Mucosa of descending colon (tissue), 3 donors: ENCODE results near the gene FBXL7. TPM values are rescaled to one million over a fixed set of nuclear protein-coding genes. Genes with fewer than 3 reads are reported as not detected.

ENCODE experiments used
- ATAC-seq: fragments of 200-7000 bp; cut with Tn5 transposase; one replicate; pipeline ENCODE4 v1.9.1; 2020; ENCODE audit warnings: mild to moderate bottlenecking, moderate library complexity
- DNase-seq, 3 donors: peaks; one replicate each; pipeline ENCODE4 v3.0.0-alpha.2; 2020
- H3K36me3 ChIP-seq: fragments of 200-600 bp; one replicate; pipeline ENCODE4 v1.8.0; 2021; ENCODE audit warnings: low read depth, mild to moderate bottlenecking
- H3K4me1 ChIP-seq: fragments of 200-600 bp; one replicate; pipeline ENCODE4 v1.8.0; 2021; ENCODE audit warnings: low read depth, mild to moderate bottlenecking
- H3K4me3 ChIP-seq: fragments of 200-600 bp; one replicate; pipeline ENCODE4 v1.8.0; 2021; ENCODE audit warnings: mild to moderate bottlenecking
- H3K9me3 ChIP-seq: fragments of 200-600 bp; one replicate; pipeline ENCODE4 v1.8.0; 2021; ENCODE audit warnings: mild to moderate bottlenecking
- intact Hi-C, 2 donors: fragments of 100-400 bp; cut with DNase I in 1 of 2; cut with micrococcal nuclease in 1 of 2; formaldehyde crosslinking; loops; one replicate each; pipeline versions ENCODE4 v1.11.0 to v1.11.1; 2022; cut with DNase I, micrococcal nuclease
- total RNA-seq, 3 donors: library from RNA; stranded (reverse); fragmentation: NEBNext Ultra II Directional in 2 of 3; extraction: Animal tissue kit (Norgen Biotek cat#: 25700) in 2 of 3; gene quantifications; one replicate each; pipeline versions ENCODE4 v1.2.1 to v1.2.4, GENCODE V29; 2021 to 2023
- TF ChIP-seq, protein P1 (sequence below): fragments of 200-600 bp; IDR thresholded peaks from one replicate; pipeline ENCODE4 v1.8.0; 2022; ENCODE audit warnings: antibody characterized with exemption, mild to moderate bottlenecking
- donor health status: DM: no; HTN: no; CAD: no; lungs with moderate emphysema.
- donor health status: DM: no; HTN: no; CAD: no.
- donor health status: DM: no; HTN: yes; CAD: no.

The FBXL7 gene
- total RNA-seq, 3 donors from 2014 or later = 1.6 to 21.4 (median 3.4) TPM

DNA sequence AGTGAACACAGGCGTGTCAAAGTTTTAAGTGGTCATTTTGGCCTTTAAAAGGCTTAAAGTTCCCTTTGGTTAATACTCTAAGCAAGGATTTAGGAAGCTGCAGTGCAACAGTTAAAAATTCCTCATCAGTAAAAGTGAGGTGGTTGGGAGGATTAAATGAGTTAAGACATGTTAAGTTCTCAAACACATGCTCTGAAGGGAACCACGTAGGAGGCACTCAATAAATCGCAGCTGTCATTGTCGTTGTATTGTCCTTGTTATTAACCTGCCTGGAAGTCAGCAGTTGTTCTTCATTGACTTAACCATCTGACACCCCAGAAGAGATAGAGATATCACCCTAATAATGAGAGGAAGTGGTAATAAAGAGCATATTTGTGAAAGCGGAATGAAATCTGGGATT is 432.1 kb downstream of the FBXL7 start:
- Histone ChIP-seq H3K4me1 (no peaks in the 10 kb centered on the region), H3K36me3 (no peaks in the 10 kb centered on the region), H3K4me3 (no peak overlapping the region), H3K9me3 (no peaks in the 10 kb centered on the region)
- TF ChIP-seq, protein P1, sequence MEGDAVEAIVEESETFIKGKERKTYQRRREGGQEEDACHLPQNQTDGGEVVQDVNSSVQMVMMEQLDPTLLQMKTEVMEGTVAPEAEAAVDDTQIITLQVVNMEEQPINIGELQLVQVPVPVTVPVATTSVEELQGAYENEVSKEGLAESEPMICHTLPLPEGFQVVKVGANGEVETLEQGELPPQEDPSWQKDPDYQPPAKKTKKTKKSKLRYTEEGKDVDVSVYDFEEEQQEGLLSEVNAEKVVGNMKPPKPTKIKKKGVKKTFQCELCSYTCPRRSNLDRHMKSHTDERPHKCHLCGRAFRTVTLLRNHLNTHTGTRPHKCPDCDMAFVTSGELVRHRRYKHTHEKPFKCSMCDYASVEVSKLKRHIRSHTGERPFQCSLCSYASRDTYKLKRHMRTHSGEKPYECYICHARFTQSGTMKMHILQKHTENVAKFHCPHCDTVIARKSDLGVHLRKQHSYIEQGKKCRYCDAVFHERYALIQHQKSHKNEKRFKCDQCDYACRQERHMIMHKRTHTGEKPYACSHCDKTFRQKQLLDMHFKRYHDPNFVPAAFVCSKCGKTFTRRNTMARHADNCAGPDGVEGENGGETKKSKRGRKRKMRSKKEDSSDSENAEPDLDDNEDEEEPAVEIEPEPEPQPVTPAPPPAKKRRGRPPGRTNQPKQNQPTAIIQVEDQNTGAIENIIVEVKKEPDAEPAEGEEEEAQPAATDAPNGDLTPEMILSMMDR = no peak
- ATAC-seq (no peak), DNase-seq (no peak)
- intact Hi-C loops = no loop called here

DNA sequence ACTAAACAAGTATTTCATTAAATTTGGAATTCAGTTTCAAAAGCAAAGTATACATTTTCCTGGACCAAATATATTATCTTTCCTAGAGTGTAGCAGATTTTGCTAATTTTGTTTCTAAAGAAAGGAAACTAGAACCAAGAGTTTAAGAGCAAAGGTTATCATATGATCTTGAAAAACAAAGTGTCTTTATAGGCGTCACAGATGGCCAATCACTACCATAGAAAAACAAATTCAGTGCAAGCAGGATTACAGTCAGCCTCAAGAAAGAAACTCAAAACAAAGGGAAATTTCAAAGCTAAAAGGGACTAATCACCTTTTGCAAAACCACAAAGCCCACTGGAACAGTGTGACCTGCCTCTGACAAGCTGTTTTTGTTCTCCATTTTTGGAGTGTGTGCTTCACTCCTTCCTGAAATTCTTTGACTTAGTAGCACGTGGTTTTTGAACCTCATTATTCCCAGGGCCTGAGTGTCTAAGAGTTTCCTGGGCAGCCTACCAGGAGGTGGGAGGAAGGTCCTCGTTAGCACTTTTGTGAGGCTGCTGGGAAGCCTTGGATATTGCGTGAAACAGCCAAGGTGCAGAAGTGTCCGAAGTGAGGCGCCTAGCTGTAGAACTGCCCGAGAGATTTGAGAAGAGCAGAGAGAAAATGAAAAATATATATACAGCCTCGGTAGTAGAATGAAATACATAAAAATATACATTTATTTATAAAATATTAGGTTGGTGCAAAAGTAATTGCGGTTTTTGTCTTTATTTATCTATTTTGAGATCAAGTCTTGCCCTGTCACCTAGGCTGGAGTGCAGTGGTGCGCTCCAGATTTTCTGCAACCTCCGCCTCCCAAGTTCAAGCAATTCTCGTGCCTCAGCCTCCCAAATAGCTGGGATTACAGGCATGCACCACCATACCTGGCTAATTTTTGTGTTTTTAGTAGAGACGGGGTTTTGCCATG is 433.6 kb downstream of the FBXL7 start:
- TF ChIP-seq, protein P1 = no peak
- DNase-seq (no peak), ATAC-seq (no peak)
- Histone ChIP-seq H3K4me3 (no peak overlapping the region), H3K9me3 (no peaks in the 10 kb centered on the region), H3K36me3 (no peaks in the 10 kb centered on the region), H3K4me1 (no peaks in the 10 kb centered on the region)
- intact Hi-C loops = no loop called here

DNA sequence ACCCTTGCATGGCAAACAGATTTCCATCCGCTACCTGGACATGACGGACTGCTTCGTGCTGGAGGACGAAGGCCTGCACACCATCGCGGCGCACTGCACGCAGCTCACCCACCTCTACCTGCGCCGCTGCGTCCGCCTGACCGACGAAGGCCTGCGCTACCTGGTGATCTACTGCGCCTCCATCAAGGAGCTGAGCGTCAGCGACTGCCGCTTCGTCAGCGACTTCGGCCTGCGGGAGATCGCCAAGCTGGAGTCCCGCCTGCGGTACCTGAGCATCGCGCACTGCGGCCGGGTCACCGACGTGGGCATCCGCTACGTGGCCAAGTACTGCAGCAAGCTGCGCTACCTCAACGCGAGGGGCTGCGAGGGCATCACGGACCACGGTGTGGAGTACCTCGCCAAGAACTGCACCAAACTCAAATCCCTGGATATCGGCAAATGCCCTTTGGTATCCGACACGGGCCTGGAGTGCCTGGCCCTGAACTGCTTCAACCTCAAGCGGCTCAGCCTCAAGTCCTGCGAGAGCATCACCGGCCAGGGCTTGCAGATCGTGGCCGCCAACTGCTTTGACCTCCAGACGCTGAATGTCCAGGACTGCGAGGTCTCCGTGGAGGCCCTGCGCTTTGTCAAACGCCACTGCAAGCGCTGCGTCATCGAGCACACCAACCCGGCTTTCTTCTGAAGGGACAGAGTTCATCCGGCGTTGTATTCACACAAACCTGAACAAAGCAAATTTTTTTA is 436.7 kb downstream of the FBXL7 start:
- no peak for ATAC-seq

DNA sequence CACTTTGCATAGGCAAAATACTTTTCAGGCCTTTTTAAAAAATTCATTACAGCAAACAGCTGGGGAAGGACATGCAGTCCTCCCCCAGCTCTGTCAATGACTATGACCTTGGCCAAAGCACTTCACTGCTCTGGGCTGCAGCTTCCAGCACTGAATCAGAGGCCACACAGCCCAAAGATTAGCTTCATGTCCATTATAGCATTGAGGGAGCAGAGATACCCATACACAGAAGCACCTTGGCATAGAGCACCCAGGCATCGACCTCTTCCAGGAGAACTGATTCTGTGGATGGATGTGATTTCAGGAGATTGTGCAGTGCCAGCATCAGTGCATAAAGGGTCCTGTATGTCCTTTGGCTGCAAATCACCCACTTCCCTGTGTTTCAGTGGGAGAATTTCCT is 437.7 kb downstream of the FBXL7 start:
- TF ChIP-seq, protein P1 = no peak
- Histone ChIP-seq H3K4me3 (no peak overlapping the region), H3K4me1 (no peaks in the 10 kb centered on the region), H3K36me3 (no peaks in the 10 kb centered on the region), H3K9me3 (no peaks in the 10 kb centered on the region)
- ATAC-seq (no peak), DNase-seq (no peak)
- intact Hi-C loops = no loop called here

More for the DNA sequence above, 436.7 kb downstream of the FBXL7 start:
- no peaks in the 10 kb centered on the region for H3K36me3 ChIP-seq
- H3K4me3 ChIP-seq = no peak overlapping the region
- DNase-seq = no peak
- H3K4me1 ChIP-seq = no peaks in the 10 kb centered on the region
- no peaks in the 10 kb centered on the region for H3K9me3 ChIP-seq
- intact Hi-C loops = no loop called here
- TF ChIP-seq, protein P1 = no peak

DNA sequence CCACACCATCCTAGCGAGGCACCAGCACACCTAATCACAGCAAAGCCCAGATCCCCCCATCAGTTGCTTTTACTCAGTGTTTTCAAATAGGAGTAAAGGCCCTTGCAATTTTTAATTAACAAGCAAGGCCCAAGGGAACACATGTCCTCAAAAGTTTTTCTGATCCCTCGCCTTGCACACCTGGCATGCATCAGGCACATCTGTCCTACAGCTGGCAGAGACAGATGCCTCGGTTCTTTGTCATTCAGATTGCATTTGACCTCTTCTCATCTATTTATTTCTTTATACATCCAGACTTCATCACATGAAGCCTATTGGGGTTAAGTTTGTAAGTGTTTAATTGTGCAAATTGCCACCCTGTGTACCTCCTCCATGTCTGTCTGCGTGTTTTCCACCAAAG is 438.2 kb downstream of the FBXL7 start:
- no peak overlapping the region for H3K4me3 ChIP-seq
- DNase-seq (no peak), ATAC-seq (no peak)
- TF ChIP-seq, protein P1 = no peak
- H3K9me3 ChIP-seq = no peaks in the 10 kb centered on the region
- H3K36me3 ChIP-seq = no peaks in the 10 kb centered on the region
- intact Hi-C loops = no loop called here
- H3K4me1 ChIP-seq = no peaks in the 10 kb centered on the region
